Measurements from ENCODE around the gene CADM1.

Gene CADM1

GRCh38 chr11:115207166-115207591, 297.0 kb downstream of the CADM1 start:
- DNase-seq (ENCODE audit: low spot score) = no peak

- no peak for DNase-seq (ENCODE audit: low spot score)
These were observed 297.7 kb downstream of the CADM1 start for GRCh38 chr11:115206365-115207022.

GRCh38 chr11:115202900-115203552, 301.2 kb downstream of the CADM1 start:
- no peak for DNase-seq (ENCODE audit: low spot score)

- DNase-seq (ENCODE audit: low spot score) = no peak
These were observed 302.1 kb downstream of the CADM1 start for GRCh38 chr11:115202074-115202473.

- peak; percentile 58 for DNase-seq (ENCODE audit: low spot score)
These were observed 303.0 kb downstream of the CADM1 start for GRCh38 chr11:115201111-115201792.

DNA sequence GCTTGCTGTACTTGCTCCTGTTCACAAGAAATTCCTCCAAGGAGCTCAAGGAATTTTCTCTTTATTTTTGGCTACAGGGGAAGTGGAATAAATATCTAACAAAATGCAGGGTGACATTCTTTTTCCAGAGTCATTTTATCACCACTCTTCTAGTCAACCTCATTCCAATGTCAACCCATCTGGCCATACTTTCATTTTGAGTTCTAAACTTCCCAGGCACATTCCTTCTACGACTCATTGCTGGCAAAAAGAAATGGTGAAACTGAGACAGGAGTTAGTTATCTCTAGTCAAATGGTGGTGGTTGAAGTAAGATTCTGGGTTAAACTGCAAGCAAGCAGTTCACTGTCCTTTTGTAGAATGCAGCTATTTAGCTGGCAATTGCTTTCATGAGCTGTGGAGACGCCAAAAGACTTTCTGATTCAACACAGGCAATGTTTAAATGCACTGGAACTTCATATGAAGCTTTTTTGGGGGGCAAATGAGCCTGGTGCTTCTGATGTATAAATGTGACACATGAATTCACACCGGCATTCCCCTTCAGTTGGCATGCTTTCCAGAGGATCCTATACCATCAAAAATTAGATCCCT, 304.6 kb downstream of the CADM1 start:
- DNase-seq (ENCODE audit: low spot score) = no peak

DNA sequence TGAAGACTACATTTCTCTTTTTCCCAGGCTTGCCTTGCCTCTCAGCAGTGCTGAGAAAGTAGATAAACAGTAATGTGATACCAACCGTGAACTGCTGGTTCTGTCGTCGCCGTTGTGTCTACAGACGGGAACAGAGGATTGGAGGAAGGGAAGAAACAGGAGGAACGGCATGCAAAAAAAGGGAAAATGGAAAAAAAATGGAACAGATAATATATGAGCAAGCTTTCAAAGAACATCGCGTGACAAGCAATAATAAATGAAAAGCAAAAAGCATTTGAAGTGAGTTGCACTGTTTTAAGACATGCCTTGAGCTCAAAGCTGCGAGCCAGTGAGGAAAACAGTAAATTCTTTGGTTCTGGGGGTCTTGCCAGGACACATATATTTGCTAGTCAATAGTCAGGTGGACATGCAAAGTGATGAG, 305.9 kb downstream of the CADM1 start:
- no peak for DNase-seq (ENCODE audit: low spot score)

DNA sequence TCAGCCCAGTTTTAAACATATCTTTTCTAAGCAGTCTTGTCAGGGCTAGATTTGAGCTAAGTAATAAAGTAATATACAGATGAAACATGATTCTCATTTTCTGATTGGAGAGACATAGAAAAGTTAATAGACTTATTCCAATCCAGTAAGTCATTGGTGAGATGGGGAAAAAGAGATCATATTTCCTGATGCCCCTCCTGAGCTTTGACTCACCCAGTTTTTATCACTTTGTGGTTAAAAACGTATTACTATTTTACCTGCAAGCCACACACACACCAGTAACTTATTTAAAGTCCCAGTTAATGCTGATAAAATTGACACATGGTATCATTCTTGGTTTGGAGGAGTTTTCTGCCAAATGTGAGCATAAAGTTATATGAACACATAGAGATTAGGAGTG, 306.8 kb downstream of the CADM1 start:
- no peak for DNase-seq (ENCODE audit: low spot score)

DNA sequence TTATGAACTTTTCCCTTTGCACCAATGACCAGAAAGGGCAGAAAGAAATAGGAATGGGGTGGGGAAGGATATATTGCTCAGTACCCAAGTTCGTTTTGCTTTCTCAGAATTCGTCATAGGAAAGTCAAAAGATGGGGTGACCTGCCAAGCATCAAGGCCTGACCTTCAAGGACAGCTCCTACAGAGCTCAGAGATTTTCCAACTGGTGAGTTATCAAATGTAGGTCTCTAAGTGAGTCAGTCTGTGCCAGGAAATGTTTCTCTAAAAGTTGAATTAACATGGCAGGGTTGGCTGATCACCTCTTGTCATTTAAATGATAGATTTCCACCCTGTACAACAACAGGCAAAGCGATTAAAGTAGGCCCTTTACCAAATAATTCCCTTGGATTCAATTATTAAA, 307.2 kb downstream of the CADM1 start:
- DNase-seq (ENCODE audit: low spot score) = no peak

DNA sequence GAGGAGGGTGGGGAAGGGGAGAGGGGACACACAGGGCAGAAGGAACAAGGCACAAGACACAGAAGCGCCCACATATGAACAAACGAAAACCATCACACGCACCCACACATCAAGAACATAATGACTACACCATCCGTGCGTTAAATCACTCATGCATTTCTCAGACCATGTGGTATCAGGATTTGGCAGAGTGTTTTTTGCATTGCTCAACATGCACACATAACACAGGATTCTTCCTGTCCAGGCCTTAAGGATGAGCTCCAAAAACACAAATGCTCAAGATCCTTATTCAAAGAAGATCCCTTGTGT, 309.5 kb downstream of the CADM1 start:
- DNase-seq (ENCODE audit: low spot score) = peak; percentile 50

- peak; percentile 40 for DNase-seq (ENCODE audit: low spot score)
These were observed 310.1 kb downstream of the CADM1 start for GRCh38 chr11:115193914-115194801.

- no peak for DNase-seq (ENCODE audit: low spot score)
These were observed 312.5 kb downstream of the CADM1 start for GRCh38 chr11:115191761-115192160.

- DNase-seq (ENCODE audit: low spot score) = no peak
These were observed 314.0 kb downstream of the CADM1 start for GRCh38 chr11:115190196-115190595.

DNA sequence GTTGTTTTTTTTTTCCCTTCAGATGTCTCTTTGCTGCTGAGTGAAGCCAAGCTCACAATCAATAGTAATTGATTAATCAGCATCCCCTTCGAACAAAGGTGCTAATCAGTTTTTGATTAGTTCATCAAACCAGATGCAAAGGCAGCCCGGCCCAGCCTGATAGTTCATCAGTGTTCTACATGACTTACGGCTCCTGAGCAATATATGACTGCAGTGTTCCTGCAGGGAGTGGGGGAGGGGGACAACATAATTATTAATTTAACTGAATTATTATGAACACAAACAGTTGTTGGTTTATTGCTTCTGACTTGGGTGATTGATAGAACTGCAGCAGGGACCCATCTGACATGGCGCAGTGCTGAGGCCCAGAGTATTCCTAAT, 315.3 kb downstream of the CADM1 start:
- DNase-seq (ENCODE audit: low spot score) = no peak

DNA sequence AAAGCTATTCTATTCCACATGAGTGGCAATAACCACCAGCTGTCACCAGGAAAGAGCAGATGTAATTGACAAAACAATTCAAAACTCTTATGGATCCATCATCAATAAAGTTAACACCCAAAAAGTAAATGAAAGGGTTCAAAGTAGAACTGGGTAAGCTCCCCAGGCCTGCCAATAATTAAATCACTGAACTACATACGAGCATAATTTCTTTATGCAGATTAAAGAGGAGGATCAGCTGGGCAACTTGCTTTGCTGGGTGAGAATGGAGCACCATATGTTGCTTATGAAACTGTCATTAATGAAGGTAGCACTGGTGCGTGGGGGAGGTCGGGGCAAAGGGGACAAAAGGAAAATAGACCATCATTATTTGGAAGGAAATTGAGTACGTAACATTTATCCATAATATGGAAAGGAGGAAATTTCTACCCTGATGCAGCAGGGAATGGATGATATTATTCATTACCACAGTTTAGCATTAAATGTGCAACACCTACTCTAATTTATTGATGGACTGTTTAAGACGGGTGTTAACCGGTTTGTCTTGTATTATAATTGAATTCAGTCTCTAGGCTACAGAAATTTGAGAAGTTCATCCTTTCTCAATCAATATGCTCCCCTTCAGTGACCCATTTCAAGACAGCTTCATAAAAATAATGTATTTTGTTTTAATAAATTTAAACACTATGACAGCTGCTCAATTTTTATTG, 315.9 kb downstream of the CADM1 start:
- no peak for DNase-seq (ENCODE audit: low spot score)

DNA sequence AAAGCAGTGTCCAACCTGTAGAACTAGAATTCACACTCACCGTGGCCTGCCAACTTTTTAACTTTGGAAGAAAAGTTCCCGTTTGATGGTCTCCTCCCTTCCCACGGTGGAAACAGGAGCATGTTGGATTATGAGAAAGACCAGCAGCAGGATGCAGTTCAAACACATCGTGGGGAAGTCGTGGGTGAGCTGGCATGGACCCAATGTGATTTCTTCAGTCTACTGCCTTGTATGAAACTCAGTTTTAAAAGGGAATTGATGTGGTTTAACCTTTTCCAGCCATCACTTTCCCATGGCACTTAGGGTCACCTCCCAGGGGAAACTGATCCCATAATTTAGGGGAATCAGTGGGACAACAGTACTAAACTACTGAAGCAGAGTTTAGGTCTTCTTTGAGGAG, 318.3 kb downstream of the CADM1 start:
- no peak for DNase-seq (ENCODE audit: low spot score)

DNA sequence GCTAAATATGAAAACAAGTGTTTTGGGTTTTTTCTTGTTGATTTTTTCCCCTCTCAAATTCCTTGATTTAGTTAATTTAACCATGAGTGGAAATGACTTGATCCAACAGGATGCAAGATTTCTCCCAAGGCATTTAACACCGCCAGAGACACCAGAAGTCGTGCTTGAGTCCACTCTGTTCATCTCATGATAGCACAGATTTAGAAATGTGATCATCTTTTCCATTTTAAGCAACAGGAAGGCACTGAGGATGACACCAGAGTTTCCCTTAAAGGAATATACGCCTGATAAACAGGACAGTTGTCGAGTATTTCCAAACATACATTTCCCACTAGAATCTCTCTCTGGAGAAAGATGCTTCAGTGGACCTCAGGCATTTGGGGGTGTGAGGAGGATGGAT, 318.7 kb downstream of the CADM1 start:
- DNase-seq (ENCODE audit: low spot score) = no peak

DNA sequence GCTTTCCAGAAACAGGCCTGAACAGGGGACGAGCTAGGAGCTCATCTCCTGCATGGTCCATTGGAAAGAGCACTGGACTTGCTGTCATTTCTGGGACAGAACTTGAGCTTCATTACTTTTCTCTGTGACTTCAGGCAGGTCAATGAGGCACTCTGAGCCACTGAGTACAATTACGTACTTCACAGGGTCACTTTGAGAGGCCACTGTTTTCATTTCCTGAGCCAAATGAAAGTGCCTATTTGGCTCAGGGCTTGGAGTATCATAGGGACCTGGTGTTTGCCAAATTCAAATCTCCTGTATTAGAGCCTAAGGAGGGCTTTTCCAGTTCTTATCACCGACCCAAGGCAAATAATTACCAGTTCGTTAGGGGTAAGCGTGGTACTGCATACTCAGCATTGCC, 319.3 kb downstream of the CADM1 start:
- no peak for DNase-seq (ENCODE audit: low spot score)

GRCh38 chr11:115183830-115184229, 320.4 kb downstream of the CADM1 start:
- DNase-seq (ENCODE audit: low spot score) = no peak

DNA sequence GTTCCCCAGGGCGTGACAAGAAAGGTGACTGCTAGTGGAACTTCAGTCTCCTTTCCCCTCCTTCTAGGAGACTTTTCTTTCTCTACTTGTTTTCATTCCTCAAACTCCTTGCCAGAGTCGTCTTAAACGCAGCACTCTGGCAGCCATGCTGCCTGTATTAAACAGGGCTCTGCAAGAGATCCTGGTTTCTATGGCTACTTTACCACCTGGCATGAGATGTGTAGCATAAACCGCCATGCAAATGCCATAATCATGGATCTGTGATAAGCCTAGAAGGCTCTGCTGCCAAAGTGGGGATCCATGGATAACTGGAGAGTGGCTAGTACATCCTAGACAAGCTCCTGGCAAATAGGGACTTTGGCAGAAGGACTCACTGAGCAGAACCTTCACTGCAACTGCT, 321.1 kb downstream of the CADM1 start:
- DNase-seq (ENCODE audit: low spot score) = no peak

GRCh38 chr11:115182282-115182955, 321.8 kb downstream of the CADM1 start:
- no peak for DNase-seq (ENCODE audit: low spot score)

All from activated CD4-positive, alpha-beta T cell treated with anti-CD3 and anti-CD28 coated beads, Interleukin-2, Interleukin-4, amounts not matched to agents 100 ng/mL and 50 ng/mL, durations not matched to agents 16 hours and 8 hours (primary cell).